HepG2 (cell line): ENCODE results near the gene LRIG3.

Experiments used
- STAT5B ChIP-seq: sonication (generic); formaldehyde crosslinking; IDR thresholded peaks from 2 replicates; pipeline ENCODE4 v1.4.0; 2020; ENCODE audit warnings: missing genetic modification reagents
- TSC22D2 ChIP-seq: sonication (generic); formaldehyde crosslinking; IDR thresholded peaks from 2 replicates; pipeline ENCODE4 v1.5.1; 2020; ENCODE audit warnings: missing genetic modification reagents, mild to moderate bottlenecking, borderline replicate concordance

DNA sequence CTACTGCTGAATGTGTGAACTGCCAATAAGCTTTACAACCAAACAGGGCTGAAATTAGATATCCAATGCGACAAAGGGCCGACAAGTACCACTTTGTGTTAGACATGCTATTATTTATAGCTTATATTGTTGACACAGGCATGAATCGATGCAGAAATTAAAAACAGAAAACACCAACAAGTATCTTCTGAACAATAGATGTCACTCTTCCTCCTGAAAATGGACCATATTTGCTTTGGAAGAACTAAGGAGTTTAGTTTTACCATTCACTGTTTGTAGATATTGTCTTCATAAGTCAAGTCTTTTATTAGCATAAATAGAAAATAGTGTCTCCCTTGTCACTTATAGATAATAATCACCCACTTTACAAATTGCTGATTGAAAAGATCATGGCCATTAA lies 86.5 kb downstream of the LRIG3 start:
- TF ChIP-seq TSC22D2 (CRISPR knock-in tag) (no peak), STAT5B (CRISPR knock-in tag) (no peak)
